Measurements from ENCODE around the gene EXOC6B. TPM values are rescaled to one million over a fixed set of nuclear protein-coding genes. Genes with fewer than 3 reads are reported as not detected.

EXOC6B gene
- total and polyA plus RNA-seq, 2 of the 8 experiments (the other 6 are each of a cell fraction or from before 2014, with no cell fraction given) = 13.5 to 33.0 TPM

DNA sequence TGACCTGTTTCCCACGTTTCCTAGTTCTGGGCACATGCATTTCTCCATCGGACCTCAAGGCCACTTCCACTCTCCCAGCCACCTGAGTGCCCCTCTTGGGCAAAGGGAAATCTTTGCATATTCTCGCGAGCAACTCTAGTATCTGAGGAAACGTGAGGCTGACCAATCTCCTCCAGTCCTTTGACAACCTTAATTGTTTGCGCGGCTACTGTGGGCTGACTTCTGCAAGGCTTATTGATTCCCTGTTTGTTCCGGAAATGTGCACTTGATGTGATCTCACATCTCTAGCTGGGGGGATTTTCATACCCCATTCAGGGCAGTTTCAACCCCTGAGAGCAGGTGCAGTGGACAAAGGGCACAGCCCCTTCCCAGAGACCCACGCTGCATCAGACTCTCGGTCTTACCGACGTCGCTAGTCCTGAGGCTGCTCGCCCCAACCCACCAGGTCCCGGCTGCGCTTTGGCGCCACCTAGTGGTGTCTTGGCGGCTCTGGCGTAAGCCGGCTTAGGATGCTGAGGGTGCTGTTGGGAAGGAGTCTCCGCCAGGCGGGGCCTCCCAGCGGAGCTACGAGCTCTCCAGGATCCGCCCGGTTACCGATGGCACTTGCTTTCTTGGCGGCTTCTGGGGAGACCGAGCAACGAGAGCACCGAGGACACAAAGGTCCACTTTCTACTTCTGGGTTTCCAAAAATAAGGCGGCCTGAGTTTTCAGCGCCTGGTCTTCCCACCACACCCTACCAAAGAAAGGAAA, 36.6 kb upstream of the EXOC6B start (continued):
- TF ChIP-seq RAD21 (IDR thresholded peaks at IDR 0.05 in 1 of 2, conservative IDR thresholded peaks at IDR 0.05 in 1 of 2; ENCODE audit: low read depth in 2 of 2, low read length in 2 of 2) = peak; percentile 84 to 88
- no peak for TF ChIP-seq BCL11A (IDR thresholded peaks at IDR 0.05; ENCODE audit: low read depth in 2 of 2, low read length in 2 of 2)
- TF ChIP-seq TAF1 (IDR thresholded peaks at IDR 0.05; ENCODE audit: low read depth, low read length) = 0 out of 2 replicates have a peak, but pooled peaks have one; percentile 49
- TF ChIP-seq, protein P1, sequence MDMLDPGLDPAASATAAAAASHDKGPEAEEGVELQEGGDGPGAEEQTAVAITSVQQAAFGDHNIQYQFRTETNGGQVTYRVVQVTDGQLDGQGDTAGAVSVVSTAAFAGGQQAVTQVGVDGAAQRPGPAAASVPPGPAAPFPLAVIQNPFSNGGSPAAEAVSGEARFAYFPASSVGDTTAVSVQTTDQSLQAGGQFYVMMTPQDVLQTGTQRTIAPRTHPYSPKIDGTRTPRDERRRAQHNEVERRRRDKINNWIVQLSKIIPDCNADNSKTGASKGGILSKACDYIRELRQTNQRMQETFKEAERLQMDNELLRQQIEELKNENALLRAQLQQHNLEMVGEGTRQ (IDR thresholded peaks at IDR 0.05; ENCODE audit: low read length) = no peak
- no peak for TF ChIP-seq KDM5A (IDR thresholded peaks at IDR 0.05; ENCODE audit: low read length)
- no peak for TF ChIP-seq CBX8 (IDR thresholded peaks at IDR 0.05; ENCODE audit: borderline replicate concordance, low read depth, low read length)
- TF ChIP-seq KDM4A (IDR thresholded peaks at IDR 0.05; ENCODE audit: low read depth, low read length, severe bottlenecking) = peak; percentile 88
- no peak for TF ChIP-seq RXRA (IDR thresholded peaks at IDR 0.05; ENCODE audit: insufficient read depth, low read depth, low read length)
- peak; percentile 48; the same call in 1 of the 2 replicates for TF ChIP-seq TBP (IDR thresholded peaks at IDR 0.05; ENCODE audit: low read depth, low read length)
- no peak for TF ChIP-seq MAFK (IDR thresholded peaks at IDR 0.05; ENCODE audit: low read depth, low read length)
- TF ChIP-seq JUN (IDR thresholded peaks at IDR 0.05; ENCODE audit: low read depth, low read length) = no peak
- 0 out of 2 replicates have a peak, but pooled peaks have one; percentile 38 for TF ChIP-seq CEBPB (IDR thresholded peaks at IDR 0.05; ENCODE audit: low read depth, low read length)
- 0 out of 2 replicates have a peak, but pooled peaks have one; percentile 12 for TF ChIP-seq TEAD4 (IDR thresholded peaks at IDR 0.05; ENCODE audit: low read depth, low read length)
- no peak for TF ChIP-seq SUZ12 (IDR thresholded peaks at IDR 0.05; ENCODE audit: low read length)
- TF ChIP-seq, protein P2, sequence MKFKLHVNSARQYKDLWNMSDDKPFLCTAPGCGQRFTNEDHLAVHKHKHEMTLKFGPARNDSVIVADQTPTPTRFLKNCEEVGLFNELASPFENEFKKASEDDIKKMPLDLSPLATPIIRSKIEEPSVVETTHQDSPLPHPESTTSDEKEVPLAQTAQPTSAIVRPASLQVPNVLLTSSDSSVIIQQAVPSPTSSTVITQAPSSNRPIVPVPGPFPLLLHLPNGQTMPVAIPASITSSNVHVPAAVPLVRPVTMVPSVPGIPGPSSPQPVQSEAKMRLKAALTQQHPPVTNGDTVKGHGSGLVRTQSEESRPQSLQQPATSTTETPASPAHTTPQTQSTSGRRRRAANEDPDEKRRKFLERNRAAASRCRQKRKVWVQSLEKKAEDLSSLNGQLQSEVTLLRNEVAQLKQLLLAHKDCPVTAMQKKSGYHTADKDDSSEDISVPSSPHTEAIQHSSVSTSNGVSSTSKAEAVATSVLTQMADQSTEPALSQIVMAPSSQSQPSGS (IDR thresholded peaks at IDR 0.05; ENCODE audit: low read length) = no peak
- TF ChIP-seq CTBP2 (IDR thresholded peaks at IDR 0.05; ENCODE audit: borderline replicate concordance, insufficient read depth, insufficient read length, low read length) = no peak
- TF ChIP-seq YY1 (IDR thresholded peaks at IDR 0.05; ENCODE audit: low read depth, low read length) = peak; percentile 61; the same call in 1 of the 2 replicates
- TF ChIP-seq RBBP5 (IDR thresholded peaks at IDR 0.05; ENCODE audit: borderline replicate concordance, low read depth, low read length) = 0 out of 2 replicates have a peak, but pooled peaks have one; percentile 31
- TF ChIP-seq HDAC6 (IDR thresholded peaks at IDR 0.05; ENCODE audit: low read depth, low read length) = no peak
- TF ChIP-seq CBX5 (IDR thresholded peaks at IDR 0.05; ENCODE audit: low read depth, low read length) = no peak
- no peak for TF ChIP-seq EGR1 (IDR thresholded peaks at IDR 0.05; ENCODE audit: borderline replicate concordance, low read depth, low read length)
